Ishikawa (cell line): ENCODE measurements around the gene ZNF30.

Experiments
- CEBPB ChIP-seq: IDR thresholded peaks from 2 replicates; pipeline ENCODE4 v1.6.1; 2012
- CREB1 ChIP-seq: IDR thresholded peaks from 2 replicates; pipeline ENCODE4 v1.6.1; 2012; ENCODE audit warnings: low read depth
- EGR1 ChIP-seq: IDR thresholded peaks from 2 replicates; pipeline ENCODE4 v1.6.1; 2012
- EP300 ChIP-seq: IDR thresholded peaks from 2 replicates; pipeline ENCODE4 v1.6.1; 2012; ENCODE audit warnings: borderline replicate concordance
- FOXM1 ChIP-seq: IDR thresholded peaks from 2 replicates; pipeline ENCODE4 v1.6.1; 2012; ENCODE audit warnings: low read depth, borderline replicate concordance
- NFIC ChIP-seq: IDR thresholded peaks from 2 replicates; pipeline ENCODE4 v1.6.1; 2012
- RAD21 ChIP-seq: IDR thresholded peaks from 2 replicates; pipeline ENCODE4 v1.6.1; 2012; ENCODE audit warnings: low read depth
- TAF1 ChIP-seq: IDR thresholded peaks from 2 replicates; pipeline ENCODE4 v1.6.1; 2012; ENCODE audit warnings: low read depth, mild to moderate bottlenecking
- TCF12 ChIP-seq: IDR thresholded peaks from 2 replicates; pipeline ENCODE4 v1.6.1; 2012; ENCODE audit warnings: low read depth
- TEAD4 ChIP-seq: IDR thresholded peaks from 2 replicates; pipeline ENCODE4 v1.6.1; 2012
- YY1 ChIP-seq: IDR thresholded peaks from 2 replicates; pipeline ENCODE4 v1.6.1; 2012; ENCODE audit warnings: low read depth
- ZBTB7A ChIP-seq: IDR thresholded peaks from 2 replicates; pipeline ENCODE4 v1.6.1; 2012; ENCODE audit warnings: low read depth
- TF ChIP-seq, protein P1 (sequence below): IDR thresholded peaks from 2 replicates; pipeline ENCODE4 v1.6.1; 2012
- TF ChIP-seq, protein P2 (sequence below): IDR thresholded peaks from 2 replicates; pipeline ENCODE4 v1.6.1; 2012
- TF ChIP-seq, protein P3 (sequence below): IDR thresholded peaks from 2 replicates; pipeline ENCODE4 v1.6.1; 2012; ENCODE audit warnings: low read depth, mild to moderate bottlenecking

The ZNF30 gene

DNA sequence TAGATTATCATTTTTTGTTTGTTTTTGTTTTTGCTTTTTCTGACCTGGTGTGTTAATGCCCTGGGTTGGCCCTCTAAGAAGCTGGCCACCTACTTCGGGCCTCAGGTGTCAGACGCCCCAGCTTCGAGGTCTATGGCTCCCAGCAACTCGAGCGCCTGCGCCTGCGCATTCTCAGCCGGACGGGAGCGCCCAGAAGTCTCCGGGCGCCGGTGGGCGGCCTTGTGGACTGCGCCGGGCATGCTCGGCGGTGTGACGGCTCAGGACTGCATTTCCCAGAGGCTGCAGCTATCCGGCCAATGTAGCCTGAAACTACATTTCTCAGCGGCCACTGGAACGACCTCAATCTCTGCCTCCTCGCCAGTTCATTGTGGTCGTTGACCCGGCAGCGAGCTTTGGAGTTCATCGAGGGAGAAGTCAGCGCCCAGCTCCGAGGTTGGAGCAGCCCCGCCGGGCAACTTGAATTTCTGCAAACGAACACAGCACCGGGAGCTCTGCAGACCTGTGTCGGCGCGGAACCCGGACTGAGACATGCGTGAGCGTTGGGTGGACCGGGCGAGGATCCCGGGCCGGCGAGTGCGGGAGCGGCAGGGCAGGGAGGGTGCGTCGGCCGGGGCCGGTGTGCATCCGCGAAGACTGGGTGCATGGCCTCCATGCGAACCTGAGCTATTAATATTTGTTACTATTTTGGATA is at the start of gene ZNF30:
Gene ZNF30 (plus strand): TSS at position 219 of the 691 bp plus-strand sequence. CDS start 3,045 bp downstream, outside the sequence.
- TF ChIP-seq YY1 (peak; percentile 65), CREB1 (no peak), CEBPB (no peak), TAF1 (peak; percentile 71), EGR1 (0 out of 2 replicates have a peak, but pooled peaks have one; percentile 15), EP300 (no peak), FOXM1 (no peak), ZBTB7A (peak; percentile 39; the same call in 1 of the 2 replicates), TCF12 (peak; percentile 46; the same call in 1 of the 2 replicates)
- TF ChIP-seq, protein P1, sequence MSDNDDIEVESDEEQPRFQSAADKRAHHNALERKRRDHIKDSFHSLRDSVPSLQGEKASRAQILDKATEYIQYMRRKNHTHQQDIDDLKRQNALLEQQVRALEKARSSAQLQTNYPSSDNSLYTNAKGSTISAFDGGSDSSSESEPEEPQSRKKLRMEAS: peak; percentile 83
- TF ChIP-seq, protein P2, sequence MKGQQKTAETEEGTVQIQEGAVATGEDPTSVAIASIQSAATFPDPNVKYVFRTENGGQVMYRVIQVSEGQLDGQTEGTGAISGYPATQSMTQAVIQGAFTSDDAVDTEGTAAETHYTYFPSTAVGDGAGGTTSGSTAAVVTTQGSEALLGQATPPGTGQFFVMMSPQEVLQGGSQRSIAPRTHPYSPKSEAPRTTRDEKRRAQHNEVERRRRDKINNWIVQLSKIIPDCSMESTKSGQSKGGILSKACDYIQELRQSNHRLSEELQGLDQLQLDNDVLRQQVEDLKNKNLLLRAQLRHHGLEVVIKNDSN: 0 out of 2 replicates have a peak, but pooled peaks have one; percentile 3

DNA sequence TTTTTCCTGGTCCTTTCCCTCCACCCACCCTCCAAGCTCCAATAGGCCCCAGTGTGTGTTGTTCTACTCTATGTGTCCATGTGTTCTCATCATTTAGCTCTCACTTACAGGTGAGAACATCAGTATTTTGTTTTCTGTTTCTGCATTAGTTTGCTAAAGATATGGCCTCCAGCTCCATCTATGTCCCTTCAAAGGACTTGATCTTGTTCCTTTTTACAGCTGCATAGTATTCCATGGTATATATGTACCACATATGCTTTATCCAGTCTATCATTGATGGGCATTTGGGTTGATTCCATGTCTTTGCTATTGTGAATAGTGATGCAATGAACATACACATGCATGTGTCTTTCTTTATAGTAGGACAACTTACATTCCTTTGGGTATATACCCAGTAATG is 47.1 kb upstream of the ZNF30 start:
- no peak for TF ChIP-seq ZBTB7A
- TF ChIP-seq TEAD4: no peak
- TF ChIP-seq, protein P2: no peak
- no peak for TF ChIP-seq NFIC
- TF ChIP-seq TCF12: no peak
- TF ChIP-seq EP300: no peak
- TF ChIP-seq RAD21: no peak
- no peak for TF ChIP-seq EGR1
- no peak for TF ChIP-seq YY1
- TF ChIP-seq, protein P3, sequence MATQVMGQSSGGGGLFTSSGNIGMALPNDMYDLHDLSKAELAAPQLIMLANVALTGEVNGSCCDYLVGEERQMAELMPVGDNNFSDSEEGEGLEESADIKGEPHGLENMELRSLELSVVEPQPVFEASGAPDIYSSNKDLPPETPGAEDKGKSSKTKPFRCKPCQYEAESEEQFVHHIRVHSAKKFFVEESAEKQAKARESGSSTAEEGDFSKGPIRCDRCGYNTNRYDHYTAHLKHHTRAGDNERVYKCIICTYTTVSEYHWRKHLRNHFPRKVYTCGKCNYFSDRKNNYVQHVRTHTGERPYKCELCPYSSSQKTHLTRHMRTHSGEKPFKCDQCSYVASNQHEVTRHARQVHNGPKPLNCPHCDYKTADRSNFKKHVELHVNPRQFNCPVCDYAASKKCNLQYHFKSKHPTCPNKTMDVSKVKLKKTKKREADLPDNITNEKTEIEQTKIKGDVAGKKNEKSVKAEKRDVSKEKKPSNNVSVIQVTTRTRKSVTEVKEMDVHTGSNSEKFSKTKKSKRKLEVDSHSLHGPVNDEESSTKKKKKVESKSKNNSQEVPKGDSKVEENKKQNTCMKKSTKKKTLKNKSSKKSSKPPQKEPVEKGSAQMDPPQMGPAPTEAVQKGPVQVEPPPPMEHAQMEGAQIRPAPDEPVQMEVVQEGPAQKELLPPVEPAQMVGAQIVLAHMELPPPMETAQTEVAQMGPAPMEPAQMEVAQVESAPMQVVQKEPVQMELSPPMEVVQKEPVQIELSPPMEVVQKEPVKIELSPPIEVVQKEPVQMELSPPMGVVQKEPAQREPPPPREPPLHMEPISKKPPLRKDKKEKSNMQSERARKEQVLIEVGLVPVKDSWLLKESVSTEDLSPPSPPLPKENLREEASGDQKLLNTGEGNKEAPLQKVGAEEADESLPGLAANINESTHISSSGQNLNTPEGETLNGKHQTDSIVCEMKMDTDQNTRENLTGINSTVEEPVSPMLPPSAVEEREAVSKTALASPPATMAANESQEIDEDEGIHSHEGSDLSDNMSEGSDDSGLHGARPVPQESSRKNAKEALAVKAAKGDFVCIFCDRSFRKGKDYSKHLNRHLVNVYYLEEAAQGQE: no peak
- TF ChIP-seq TAF1: no peak
- TF ChIP-seq FOXM1: no peak
- no peak for TF ChIP-seq CEBPB
- TF ChIP-seq, protein P1: no peak
- no peak for TF ChIP-seq CREB1

DNA sequence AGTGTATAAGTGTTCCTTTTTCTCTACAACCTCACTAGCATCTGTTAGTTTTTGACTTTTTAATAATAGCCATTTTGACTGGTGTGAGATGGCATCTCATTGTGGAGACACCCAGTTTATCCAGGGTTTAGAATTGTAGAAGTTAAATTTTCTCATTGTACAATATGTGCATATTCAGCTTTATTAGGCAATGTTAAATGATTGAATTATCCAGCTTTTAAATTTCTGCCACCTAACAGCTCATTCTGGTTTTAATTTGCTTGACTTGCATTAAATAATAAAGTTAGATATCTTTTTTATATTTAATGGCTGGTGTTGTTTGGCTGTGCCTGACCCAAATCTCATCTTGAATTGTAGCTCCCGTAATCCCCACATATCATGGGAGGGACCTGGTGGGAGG is 46.7 kb upstream of the ZNF30 start:
- TF ChIP-seq, protein P2: no peak
- TF ChIP-seq RAD21 (no peak), TEAD4 (no peak), ZBTB7A (no peak), EP300 (no peak), FOXM1 (no peak), TAF1 (no peak), CEBPB (no peak), YY1 (no peak), NFIC (no peak), EGR1 (no peak), CREB1 (no peak), TCF12 (no peak)
- TF ChIP-seq, protein P3: no peak
- TF ChIP-seq, protein P1: no peak

DNA sequence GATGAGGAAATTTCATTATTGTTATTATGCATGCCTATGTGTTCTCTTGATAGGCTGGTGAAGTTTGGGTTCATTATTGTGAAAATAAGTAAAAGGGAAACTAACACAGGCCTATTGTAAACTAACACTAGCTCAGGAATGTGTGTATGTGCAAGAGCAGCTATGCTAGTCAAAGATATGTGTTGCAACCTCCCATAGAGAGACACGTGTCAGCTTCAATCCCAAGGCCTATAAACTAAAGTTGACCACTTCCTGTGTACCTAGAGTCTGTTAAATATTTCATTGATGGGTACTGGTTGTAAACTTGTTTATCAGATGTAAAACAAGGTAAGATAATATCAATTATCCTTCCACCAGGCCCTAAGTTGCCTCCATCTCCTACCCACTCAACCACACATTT is 44.7 kb upstream of the ZNF30 start:
- TF ChIP-seq CREB1 (no peak), FOXM1 (no peak), TAF1 (no peak), CEBPB (no peak), ZBTB7A (no peak), YY1 (no peak), EP300 (no peak), TEAD4 (no peak), TCF12 (no peak), EGR1 (no peak), NFIC (no peak), RAD21 (no peak)
- TF ChIP-seq, protein P1: no peak
- TF ChIP-seq, protein P3: no peak
- TF ChIP-seq, protein P2: no peak
